ENCODE results near the gene DDAH1.

Gene DDAH1

GRCh38 chr1:85467929-85468540 lies 3.1 kb upstream of the DDAH1 start:
- DNase-seq, result no peak

GRCh38 chr1:85467036-85467435 lies 2.1 kb upstream of the DDAH1 start:
- no peak for DNase-seq

- DNase-seq, result no peak
Measured at GRCh38 chr1:85465786-85466134, 801 bp upstream of the DDAH1 start.

- peak in 1 of 2 donors; percentile 38 for DNase-seq
Measured at GRCh38 chr1:85464497-85465098, 361 bp downstream of the DDAH1 start.

- peak in 1 of 2 donors; percentile 22 for DNase-seq
Measured at GRCh38 chr1:85463731-85464496, 1.0 kb downstream of the DDAH1 start.

- no peak for DNase-seq
Measured at GRCh38 chr1:85462931-85463649, 1.9 kb downstream of the DDAH1 start.

GRCh38 chr1:85461216-85461918 lies 3.6 kb downstream of the DDAH1 start:
- no peak for DNase-seq

GRCh38 chr1:85460555-85461088 lies 4.3 kb downstream of the DDAH1 start:
- no peak for DNase-seq

- DNase-seq, result no peak
Measured at GRCh38 chr1:85459290-85459689, 5.7 kb downstream of the DDAH1 start.

- DNase-seq, result no peak
Measured at GRCh38 chr1:85454214-85454613, 10.7 kb downstream of the DDAH1 start.

GRCh38 chr1:85453640-85454194 lies 11.2 kb downstream of the DDAH1 start:
- no peak for DNase-seq

- DNase-seq, result no peak
Measured at GRCh38 chr1:85452948-85453347, 12.0 kb downstream of the DDAH1 start.

- DNase-seq, result no peak
Measured at GRCh38 chr1:85451236-85451830, 13.6 kb downstream of the DDAH1 start.

GRCh38 chr1:85450832-85451231 lies 14.1 kb downstream of the DDAH1 start:
- no peak for DNase-seq

GRCh38 chr1:85449356-85449755 lies 15.6 kb downstream of the DDAH1 start:
- DNase-seq, result no peak

GRCh38 chr1:85448358-85448757 lies 16.6 kb downstream of the DDAH1 start:
- no peak for DNase-seq

- no peak for DNase-seq
Measured at GRCh38 chr1:85447006-85447943, 17.7 kb downstream of the DDAH1 start.

GRCh38 chr1:85445906-85446305 lies 19.1 kb downstream of the DDAH1 start:
- no peak for DNase-seq

- DNase-seq, result no peak
Measured at GRCh38 chr1:85444381-85444780, 20.6 kb downstream of the DDAH1 start.

- no peak for DNase-seq
Measured at GRCh38 chr1:85440612-85441011, 24.3 kb downstream of the DDAH1 start.

GRCh38 chr1:85438353-85438752 lies 26.6 kb downstream of the DDAH1 start:
- DNase-seq, result no peak
